GM12874 (cell line): ENCODE results near the gene ANAPC2.

ENCODE experiments used
- TF ChIP-seq, protein P1 (sequence below): IDR thresholded peaks from 2 replicates; pipeline ENCODE4 v1.5.1; 2011; ENCODE audit warnings: low read depth, mild to moderate bottlenecking, control low read depth, low read length, moderate library complexity; ENCODE audit not compliant: insufficient read depth

ANAPC2 gene

DNA sequence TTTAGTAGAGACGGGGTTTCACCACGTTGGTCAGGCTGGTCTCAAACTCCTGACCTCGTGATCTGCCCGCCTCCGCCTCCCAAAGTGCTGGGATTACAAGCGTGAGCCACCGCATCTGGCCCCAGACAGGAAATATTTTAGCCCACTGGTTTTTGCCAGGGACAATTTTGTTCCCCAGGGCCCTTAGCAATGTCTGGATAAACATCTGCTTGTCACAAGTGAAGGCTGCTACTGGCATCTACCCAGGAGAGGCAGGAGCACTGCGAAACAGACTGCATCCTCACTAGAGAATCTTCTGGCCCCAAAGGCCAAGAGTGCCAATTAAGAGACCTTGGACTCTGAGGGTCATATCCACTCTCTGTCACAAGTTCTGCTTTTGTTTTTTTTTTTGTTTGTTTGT is 14.6 kb upstream of the ANAPC2 start:
- TF ChIP-seq, protein P1, sequence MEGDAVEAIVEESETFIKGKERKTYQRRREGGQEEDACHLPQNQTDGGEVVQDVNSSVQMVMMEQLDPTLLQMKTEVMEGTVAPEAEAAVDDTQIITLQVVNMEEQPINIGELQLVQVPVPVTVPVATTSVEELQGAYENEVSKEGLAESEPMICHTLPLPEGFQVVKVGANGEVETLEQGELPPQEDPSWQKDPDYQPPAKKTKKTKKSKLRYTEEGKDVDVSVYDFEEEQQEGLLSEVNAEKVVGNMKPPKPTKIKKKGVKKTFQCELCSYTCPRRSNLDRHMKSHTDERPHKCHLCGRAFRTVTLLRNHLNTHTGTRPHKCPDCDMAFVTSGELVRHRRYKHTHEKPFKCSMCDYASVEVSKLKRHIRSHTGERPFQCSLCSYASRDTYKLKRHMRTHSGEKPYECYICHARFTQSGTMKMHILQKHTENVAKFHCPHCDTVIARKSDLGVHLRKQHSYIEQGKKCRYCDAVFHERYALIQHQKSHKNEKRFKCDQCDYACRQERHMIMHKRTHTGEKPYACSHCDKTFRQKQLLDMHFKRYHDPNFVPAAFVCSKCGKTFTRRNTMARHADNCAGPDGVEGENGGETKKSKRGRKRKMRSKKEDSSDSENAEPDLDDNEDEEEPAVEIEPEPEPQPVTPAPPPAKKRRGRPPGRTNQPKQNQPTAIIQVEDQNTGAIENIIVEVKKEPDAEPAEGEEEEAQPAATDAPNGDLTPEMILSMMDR: no peak

DNA sequence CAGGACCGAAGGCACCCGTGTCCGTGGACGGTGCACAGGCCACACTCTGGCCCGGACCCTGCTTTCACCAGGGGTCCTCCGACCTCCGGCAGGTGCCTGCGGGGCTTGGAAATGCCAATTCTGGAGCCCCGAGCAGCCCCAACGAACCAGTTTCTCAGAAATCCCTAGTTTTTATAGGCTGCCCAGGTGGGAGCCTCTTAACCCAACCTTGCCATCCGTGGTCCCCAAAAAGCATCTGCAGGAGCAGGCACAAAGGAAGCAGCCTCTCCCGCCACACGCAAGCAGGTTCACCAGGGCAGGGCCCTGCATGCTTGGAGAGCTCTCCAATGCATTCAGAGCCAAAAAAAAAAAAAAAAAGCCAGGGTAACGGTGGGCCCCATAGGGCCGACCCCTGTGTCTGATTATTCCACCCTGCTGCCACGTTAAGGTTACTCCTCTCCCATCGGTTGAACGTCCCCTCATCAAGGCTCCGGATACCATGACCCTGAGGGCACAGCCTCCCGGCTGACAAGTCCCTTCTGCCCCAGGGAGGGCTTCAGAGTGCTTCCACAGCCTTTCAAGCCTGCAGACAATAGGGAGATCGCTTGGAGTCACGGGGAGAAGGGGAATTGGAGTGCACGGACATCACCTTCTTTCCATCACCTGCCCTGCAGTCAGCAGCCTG is 13.0 kb upstream of the ANAPC2 start:
- TF ChIP-seq, protein P1: no peak

DNA sequence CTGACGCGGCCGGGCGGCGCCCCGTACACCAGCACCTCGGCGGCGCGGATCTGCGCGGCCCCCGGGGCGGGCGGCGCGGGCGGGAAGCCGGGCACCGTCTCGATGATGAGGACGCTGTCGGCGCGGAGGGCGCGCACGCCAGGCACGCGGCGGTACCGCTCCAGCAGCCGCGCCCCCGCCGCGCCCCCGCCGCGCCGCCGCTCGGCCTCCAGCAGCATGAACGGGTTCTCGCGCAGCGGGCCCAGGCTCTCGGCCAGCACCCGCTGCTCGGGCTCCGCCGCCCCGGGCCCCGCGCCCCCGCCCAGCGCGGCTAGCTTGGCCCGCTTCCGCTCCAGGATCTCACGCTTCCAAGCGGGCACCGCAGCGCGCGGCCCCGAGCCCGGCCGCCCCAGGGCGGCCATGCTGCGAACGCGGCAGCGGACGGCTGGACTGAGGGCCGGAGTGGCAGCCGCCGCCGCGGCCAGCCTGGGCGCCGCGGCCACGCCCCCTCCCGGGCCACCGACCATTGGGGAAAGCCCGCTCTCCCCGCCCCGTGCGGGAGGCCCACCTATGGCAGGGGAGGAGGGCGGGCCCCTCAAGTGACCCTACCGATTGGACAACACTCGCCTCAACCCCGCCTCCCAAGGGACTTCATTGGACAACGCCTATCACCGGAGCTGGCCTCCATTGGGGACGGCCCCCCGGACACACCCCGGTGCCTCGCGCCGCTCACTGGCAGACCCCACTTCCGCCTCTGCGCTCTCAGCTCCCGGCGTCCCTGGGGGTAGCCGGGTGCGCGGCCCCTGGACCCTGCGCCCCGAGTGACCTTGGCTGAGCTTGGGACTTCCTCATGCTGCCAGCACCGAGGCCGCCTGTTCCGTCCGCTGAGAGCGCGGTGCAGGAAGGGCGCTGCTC is 12.2 kb upstream of the ANAPC2 start, which contains the start of gene TPRN:
Gene TPRN, minus strand, starts transcription at position 431 of the 894 bp plus-strand sequence. Its CDS starts 30 bp downstream, at position 401.
- TF ChIP-seq, protein P1: no peak

DNA sequence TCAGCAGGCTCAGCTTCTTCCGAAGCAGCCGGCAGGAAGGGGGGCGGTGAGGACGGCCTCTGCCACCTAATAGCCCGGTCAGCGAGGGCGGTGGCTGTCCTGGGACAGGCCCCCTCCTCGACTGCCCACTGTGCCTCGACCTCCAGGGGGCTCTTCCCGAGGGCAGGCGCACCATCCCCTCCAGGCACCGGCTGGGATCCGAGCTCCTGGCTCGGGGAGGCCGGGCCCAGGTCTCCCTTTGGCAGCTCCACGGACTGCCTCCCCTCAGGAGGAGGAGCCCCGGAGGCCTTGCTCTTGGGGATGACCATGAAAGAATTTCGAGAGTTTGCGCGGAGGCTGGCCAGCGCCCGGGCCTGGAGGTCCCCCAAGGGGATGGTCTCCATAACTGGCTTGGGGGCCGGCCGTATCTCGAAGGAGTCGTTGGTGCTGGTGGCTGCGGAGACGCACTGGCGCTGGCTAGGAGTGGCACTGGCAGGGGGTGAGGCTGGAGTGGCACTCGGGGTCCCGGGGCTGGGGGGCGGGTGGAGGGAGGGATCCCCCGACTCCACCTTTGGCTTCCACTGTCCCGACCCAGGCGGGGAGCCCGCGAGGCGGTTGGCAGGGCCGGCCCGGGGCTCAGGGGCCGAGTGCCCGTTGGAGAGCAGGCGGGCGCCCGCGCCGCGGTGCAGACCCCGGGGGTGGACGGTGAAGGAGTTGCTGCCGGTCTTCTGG is 11.2 kb upstream of the ANAPC2 start:
- TF ChIP-seq, protein P1: no peak

DNA sequence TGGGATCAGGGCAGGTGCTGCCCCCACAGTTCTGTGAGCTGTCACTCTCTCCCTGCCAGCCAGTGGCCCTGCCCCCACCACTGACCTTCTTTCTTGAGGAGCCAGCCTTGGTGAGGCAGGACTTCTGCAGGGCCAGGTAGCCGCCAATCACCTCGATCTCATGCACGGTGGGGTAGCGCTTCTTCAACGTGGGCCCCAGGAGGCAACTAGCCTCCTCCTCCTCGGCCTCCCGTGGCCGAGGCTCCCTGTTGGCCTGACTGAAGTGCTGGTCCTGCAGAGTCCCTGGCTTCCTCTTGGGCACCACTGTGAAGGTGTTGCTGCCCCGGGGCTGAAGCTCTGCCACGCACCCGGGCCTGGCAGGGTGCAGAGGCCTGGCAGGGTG is 10.5 kb upstream of the ANAPC2 start:
- TF ChIP-seq, protein P1: no peak

DNA sequence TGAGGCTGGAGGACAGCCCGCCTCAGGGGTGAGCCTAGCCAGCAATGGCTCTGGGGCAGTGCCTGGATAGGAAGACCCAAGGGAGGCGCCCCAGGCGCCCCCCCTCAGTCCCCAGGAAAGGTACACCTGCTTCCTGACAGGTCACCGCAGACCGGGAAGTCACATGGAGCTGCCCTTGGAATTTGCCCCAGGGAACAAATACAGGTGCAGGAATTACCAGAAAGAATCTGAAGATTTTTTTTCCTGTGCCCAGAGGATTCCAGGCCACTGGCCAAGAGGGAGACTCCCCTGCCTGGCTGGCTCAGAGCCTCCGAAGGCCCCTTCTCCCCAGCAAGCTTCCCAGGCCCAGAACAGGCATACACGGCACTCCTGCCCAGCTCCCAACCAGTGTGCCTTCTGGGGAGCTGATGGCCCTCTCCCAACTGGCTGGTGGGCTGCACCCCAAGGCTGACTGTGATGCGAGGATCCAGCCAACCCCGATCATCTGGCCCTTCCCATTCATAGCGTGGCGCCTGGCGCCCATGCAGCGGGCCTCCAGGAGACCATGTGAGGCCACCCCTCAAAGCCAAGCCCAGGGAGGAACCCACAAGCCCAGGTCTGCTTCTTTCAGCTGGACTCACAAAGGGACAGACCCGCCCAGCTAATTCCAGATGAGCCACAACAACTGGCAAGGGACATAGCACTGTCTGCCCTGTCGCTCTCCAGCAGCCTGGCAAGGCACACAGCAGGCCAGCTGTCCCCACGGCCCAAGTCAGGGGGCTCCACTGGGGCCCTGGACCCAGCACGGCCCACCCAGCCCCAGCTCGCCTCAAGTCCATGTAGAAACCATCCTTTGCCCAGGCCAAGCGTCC is 9.9 kb upstream of the ANAPC2 start:
- TF ChIP-seq, protein P1: no peak
